Stimulated activated CD8-positive, alpha-beta memory T cell treated with anti-CD3 and anti-CD28 coated beads, Interleukin-15, amount 100 ng/mL, for 48 hours (primary cell): Measurements from ENCODE around the gene SAMM50.

Source experiments
- DNase-seq, 2 donors: peaks; one replicate each; pipeline ENCODE4 v3.0.0-alpha.2; 2020; ENCODE audit warnings: low read depth in 2 of 2

The SAMM50 gene

DNA sequence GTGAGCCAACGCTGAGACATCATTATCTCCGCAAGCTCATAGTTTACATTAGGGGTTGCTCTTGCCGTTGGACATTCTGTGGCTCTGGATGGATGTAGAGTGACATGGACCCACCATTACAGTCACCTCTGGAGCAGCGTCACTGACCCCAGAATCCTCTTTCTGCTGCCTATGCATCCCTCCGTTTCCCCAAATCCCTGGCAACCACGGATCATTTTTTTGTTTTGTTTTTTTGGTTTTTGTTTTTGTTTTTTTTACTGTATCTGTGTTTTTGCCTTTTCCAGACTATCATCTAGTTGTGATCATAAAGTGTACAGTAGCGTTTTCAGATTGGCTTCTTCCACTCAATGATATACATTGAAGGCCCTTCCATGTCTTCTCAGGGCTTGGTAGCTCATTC, 72.8 kb downstream of the SAMM50 start:
- DNase-seq = no peak

DNA sequence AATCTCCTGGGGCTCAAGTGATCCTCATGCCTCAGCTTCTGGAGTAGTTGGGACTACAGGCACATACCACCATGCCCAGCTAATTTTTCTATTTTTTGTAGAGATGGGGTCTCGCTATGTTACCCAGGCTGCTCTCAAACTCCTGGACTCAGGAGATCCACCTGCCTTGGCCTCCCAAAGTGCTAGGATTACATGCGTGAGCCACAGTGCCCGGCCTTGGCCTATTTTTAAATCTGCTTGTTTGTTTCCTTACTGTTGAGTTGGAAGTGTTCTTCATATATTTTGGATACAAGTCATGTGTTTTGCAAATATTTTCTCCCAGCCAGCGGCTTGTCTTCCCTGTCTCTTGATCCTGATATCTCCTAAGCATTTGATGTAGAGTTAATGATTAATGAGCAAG, 73.8 kb downstream of the SAMM50 start:
- DNase-seq = no peak

DNA sequence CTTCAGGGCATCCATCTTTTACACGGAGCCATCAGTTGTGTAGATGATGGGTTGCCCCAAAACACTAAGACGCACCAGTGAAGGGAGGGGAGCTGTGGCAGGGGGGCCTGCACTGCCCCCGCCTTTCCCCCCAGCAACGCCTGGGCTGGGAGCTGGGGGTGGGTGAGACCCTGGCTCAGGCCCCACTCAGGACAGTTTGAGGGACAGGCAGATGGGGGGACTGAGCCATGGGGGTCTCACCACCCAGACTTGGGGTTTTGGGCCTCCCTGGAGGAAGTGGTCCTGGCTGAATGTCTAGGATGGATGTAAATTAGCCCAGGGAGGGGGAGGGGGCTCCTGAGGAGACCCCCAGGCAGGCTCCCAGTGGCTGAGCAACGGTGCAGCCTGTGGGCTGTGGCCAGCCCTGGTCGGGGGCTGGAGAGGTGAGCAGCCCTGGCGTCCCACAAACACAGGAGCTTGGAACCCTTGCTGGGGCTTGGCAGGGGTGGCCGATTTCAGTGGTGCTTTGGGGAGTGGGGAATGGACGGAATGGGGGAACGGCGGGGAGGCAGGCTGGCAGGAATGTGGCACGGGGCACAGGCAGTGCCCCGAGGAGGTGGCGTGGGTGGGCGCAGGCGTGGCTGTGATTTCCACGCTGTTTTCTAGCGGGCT, 74.9 kb downstream of the SAMM50 start:
- DNase-seq = no peak

DNA sequence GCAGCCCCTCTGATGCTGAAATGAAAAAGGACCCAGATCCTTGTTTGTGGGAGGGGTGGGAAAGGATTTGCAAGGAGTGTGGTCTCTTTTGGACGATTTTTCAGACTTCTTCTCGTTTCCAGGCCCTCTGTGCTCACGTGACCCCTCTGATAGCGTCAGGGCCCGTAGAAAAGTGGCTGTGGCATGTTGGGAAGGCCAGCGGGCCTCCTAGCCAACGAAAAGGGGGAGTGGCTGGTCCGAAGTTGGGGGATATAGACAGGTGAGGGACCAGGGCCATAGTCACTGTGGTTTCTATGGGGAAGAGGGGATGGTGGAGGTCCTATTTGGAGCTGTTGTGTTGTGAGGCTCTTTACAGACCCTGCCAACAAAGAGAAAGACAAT, 75.5 kb downstream of the SAMM50 start:
- DNase-seq = no peak

DNA sequence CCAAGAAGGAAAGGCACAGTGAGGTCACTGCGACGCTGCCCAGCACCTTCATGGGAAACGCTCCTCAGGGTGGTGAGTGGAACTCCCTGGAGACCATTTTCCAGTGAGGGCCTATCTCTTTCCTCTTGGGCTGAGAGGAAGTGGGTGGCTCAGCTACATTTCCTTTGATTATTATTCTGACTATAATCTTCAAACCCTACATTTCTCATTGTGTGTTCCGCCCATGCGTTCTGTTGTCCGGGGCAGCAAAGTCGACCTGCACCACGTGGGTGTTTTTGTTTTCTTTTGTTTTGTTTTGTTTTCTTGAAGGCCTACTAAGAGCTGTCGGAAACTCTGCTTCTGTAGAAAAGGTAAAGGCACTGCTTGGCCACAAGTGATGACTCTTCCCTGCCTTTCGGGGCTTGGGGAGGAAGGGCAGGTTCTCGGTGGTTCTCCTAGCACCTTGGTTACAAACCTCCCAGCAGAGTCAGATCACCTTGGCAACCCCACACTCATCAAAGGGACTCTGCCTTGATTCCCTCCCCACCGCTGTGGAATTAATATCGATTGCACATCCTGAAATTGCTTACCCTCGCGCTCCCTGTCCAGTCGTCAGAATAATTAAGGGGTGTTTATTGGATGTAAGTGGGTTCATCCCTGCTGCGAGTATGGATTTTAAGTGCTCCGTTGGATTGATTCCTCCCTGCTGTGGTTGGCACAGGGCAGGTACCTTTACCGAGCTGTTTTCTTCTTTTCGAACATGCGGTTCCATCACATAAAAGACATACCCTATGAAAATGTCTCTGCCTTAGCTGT, 76.1 kb downstream of the SAMM50 start:
- DNase-seq = no peak

DNA sequence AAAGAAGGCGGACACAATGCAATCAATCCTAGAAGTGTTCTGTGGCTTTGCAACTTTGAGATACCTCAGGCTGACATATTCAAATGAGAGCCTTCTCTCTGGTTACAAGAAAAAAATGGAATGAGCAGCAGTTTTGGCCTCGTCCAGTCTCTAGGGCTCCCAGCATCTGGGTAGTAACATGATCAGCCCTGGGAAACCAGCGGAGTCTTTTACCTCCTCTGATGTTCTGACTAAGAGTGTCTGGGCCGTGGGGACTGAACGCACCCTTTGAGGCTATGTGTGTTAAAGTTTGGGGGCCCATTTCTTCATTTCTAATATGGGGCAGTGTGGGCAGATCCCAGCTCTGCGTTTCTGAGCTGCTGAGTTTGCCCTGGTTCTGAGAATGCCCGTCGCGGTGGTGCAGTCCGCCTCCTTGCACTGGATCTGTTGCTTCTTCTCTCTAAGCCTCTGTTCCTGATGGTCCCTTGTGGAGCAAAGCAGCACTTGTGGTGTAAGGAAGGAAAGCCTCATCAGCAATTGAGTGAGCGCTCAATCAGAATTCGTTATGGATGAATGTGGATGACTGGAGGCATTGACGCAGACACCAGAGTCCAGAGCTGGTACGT, 77.0 kb downstream of the SAMM50 start:
- DNase-seq = no peak

DNA sequence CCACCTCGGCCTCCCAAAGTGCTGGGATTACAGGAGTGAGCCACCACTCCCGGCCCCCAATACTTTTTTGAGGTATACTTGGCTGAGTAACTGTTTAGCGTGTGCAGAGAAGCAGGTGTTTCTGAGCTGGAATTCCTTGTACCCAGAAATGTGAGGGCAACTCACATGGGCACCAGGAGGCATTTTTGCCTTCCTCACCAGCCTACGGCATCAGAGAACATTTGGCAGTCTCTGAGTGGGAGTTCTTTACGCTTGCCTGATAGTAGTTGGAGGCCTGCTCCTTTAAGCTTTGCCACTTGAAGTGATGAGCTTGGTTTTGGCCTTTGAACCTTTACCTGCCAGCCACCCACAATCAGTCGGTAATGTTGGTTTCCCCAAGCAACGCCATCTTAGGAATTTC, 78.0 kb downstream of the SAMM50 start:
- no peak for DNase-seq

DNA sequence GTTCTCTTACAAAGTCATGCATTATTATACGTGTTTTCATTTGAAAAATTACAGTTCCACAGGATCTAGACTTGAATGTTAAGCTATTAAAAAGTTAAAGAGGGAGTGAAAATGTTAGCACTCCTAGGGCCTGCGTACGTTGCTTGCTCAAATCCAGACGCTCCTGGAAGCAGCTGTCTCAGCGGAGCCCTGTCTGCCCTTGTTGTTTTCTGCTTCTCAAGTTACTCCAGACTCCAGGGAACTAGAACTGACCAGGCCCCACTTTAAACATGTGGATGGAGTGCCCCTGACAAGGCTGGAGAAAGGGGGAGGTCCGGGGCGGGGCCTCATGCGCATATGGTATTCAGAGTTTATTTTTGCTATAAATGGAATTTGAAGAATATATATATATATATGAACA, 78.5 kb downstream of the SAMM50 start:
- DNase-seq = no peak

DNA sequence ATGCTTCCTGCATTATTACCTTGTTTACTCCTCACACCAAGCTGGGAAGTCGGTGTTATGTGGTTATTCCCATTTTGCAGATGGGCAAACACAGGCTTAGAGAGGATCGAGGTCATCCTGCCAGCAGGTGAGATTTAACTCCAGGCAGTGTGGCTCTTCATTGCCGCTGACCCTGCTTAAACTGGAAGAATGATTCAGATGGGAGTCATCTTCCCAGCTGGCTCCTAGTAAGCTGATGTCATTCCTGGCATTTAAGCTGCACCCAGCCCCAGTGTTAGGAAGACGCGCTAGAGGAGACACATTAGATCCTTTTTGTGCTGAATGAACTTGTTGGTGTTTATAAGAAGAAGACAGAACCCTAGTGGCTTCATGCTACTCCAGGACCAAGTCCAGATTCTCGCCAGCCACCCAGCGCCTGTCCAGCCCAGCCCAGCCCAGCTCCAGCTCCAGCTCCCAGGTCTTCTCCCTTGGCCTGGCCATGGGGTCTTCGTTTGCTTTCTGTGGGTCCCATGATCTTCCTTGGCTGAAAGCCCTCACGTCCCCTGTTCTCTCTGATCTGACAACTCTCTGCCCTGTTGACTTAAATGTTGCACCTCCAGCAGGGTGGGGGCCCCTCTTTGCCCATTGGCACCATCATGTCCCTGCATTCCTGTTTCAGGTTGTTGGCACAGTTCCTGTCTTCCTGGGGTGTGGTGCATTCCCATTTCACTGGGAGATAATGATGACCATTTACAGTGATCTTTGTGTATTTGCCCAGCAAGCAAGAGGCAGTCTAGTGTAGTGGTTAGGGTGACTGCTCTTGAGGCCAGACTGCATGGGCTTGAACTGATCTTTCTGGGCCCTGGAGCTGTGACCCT, 82.5 kb downstream of the SAMM50 start:
- no peak for DNase-seq

DNA sequence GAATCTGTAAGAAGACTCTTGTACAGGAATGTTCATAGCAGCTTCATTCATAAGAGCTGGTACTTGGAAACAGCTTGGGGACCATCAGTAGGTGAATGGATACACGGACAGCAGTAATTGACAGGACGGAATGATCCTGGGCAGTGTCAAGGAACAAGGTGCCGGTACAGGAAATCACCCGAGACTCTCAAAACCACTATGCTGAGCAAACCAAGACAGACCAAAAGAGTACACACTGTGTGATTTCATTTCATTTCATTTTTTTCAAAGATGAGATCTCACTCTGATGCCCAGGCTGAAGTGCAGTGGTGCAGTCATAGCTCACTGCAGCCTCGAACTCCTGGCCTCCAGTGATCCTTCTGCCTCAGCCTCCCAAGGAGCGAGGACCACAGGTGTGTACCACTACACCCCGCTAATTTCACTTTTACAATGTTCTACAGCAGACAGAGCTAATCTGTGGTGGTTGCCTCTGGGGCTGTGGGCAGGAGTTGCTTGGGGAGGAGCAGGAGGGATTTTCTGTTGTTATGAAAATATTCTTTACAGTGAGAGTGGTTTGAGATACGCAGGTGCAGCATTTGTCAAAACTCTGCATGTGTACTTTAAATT, 84.4 kb downstream of the SAMM50 start:
- no peak for DNase-seq

DNA sequence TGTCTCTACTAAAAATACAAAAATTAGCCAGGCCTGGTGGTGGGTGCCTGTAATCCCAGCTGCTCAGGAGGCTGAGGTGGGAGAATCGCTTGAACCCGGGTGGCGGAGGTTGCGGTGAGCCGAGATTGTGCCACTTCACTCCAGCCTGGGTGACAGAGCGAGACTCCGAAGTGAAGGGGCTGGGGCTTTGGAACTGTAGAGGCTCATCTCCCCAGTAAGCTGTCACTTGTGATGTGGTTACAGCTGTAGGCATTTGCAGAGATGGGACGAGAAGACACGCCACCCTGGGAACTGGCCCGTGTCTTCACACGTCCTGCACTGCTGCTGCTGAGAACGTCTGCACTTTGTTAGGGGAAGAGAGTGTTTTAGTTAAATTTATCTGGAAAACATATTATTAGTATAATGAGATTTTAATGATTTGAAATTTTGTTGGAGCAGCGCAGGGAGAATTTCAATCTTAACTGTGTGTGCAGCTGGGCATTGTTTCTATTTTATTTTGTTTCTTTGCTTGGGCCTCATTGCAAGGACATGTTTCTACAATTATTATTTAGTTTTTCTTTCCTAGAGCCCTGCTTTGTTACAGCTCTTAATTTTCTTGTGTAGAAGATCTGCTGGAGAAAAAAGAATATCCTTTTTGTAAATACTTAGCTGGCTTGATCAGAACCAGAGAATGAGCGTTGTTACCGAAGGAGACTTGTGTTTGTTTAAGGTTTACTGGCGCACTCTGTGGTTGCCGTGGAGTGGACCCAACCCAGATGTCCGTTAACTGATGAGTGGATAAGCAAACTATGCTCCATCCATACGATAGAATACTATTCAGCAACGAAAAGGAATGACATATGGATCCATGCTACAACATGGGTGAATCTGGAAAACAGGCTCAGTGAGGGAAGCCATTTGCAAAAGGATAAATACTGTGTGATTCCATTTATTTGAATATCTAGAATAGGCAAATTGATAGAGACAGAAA, 87.3 kb downstream of the SAMM50 start:
- DNase-seq = no peak

DNA sequence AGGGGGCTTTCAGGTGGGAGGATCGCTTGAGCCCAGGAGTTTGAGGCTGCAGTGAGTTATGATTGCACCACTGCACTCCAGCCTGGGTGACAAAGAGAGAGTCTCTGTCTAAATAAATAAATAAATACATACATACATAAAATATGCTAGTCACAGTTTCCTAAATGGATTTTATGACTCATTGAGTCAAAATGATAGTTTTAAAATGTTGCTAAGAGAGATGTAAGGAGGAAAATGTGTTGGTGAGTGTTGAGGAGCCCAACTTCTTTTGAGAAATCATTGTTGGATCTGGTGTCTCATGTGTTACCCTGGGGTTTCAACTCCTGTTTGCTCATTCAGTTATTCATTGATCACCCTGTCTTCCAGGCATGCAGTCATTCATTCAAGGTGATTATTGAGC, 89.9 kb downstream of the SAMM50 start:
- DNase-seq = no peak
